Activated CD8-positive, alpha-beta memory T cell treated with anti-CD3 and anti-CD28 coated beads for 24 hours (primary cell): ENCODE measurements around the gene ITGA5.

Source experiments
- DNase-seq: peaks from one replicate; pipeline ENCODE4 v3.0.0-alpha.2; 2020

The ITGA5 gene

DNA sequence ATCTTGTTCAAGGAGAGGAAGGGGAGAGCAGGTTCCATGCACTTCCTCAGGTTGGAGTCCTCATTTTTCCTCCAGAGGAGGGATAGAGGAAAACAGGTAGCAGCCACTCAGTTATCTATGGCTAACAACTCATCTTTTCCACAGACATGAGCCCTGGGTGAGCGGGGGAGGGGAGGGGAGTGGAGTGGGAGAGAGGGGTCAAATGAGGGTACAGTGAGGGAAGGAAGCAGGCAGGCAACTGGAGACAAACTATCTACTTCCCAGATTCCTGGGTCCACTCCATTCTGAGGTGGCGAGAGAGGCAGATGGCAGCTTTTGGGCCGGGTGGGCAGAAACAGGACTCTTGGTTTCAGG, 32.0 kb downstream of the ITGA5 start:
- no peak for DNase-seq

- no peak for DNase-seq
These were observed 32.5 kb downstream of the ITGA5 start for GRCh38 chr12:54386403-54387113.

DNA sequence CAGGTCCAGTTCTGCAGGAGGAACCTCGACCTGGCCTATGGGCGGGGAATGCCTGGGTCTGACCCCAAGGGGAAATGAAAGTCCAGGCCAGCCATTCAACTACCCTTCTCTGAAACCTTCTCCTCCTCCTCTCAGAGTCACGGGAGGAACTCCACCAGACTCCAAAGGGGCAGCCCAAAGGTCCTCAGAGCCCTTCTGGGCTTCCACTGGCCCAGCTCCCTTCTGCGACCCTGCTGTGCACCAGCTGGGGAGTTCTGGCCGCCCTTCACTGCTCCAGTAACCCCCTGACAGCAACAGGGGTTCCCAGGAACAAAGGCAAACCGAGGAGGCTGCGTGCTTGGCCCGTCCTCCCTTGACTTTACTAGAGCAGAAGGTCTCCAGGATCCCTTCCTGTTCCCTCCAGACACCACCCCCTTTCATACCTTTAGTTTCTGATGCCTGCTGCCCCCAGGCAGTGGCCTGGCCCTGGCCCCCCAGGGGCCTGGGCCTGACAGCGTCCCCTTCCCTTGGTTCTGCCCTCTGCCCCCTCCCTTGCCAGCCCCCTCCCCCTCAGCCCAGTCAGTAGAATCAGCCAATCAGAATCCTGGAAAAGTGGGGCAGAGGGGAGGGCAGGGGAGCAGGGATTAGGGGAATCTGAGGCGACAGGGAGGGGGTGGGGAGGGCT, 33.7 kb downstream of the ITGA5 start:
- no peak for DNase-seq

- DNase-seq: no peak
These were observed 34.5 kb downstream of the ITGA5 start, which contains the start of gene ZNF385A for GRCh38 chr12:54384591-54385041. TSS of gene ZNF385A (minus strand) at chr12:54384733. CDS start at chr12:54384514, 219 bp downstream.

DNA sequence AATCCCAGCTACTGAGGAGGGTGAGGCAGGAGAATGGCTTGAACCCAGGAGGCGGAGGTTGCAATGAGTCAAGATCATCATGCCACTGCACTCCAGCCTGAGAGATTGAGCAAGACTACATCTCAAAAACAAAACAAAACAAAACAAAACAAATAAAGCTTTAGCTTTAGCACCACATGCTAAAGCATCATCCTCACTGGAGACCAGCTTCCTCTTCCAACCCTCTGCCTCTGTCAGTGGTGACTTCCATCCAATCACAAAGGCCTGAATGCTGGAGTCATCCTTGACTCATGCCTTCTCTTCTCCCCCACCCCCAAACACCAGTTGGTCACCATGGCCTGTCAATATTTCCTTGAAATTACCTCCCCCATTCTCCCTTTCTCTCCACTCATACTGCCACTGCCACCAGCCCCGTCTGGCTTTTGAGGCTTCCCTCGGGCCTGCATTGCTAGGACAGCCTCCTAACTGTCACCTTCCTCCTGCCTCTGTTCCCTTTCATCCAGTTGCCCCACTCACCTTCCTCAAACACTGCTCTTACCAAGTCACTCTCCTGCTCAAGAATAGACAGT, 35.9 kb downstream of the ITGA5 start:
- DNase-seq: no peak

GRCh38 chr12:54381136-54381535, 37.9 kb downstream of the ITGA5 start:
- DNase-seq: no peak

GRCh38 chr12:54379398-54380201, 39.5 kb downstream of the ITGA5 start:
- DNase-seq: peak; percentile 97

DNA sequence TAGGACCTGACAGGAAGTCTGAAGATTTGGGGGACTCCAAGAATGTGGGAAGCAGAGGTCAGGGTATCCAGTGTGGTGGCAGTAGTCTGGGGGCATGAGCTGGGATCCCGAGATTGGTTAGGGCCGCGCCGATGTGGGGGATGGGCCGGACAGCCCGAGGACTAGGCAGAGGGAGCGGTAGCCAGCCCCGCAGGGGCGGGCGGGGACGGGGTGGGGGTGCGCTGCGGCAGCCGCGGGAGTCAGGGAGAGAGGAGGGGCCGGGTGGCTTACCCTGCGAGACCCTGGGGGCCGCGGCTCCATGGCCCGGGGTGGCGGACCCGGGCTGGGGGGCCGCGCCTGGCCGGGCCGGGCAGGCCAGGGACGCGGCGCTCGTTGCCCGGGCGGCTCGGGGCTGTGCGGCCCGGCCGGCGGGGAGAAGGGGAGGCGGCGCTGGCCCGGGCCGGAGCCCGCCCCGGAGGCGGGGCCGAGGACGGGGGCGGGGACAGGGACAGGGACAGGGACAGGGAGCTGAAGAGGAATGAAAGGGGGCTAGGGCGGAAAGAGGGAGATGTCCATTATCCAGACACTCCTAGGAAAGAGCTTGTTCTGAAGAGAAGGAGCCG, 40.2 kb downstream of the ITGA5 start:
- peak; percentile 71 for DNase-seq

GRCh38 chr12:54377797-54378515, 41.1 kb downstream of the ITGA5 start:
- no peak for DNase-seq

DNA sequence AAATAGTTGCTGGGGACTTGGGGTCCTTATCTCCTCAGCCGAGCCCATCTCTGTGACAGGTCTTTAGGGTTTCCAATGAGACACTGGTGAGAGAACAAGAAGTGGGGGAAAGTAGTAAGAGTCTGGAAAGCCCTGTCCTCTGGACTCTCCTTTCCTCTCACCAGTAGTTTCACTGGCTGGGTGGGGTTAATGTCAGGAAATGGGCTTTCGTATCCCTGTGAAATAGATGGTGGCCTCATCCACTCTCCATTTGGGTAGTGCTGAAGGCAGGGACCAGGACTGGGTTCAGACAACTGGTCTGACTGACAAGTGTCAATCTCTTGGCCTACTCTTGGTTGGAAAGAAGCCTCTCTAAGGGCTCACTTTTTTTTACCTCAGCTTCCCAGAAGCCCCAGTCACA, 42.1 kb downstream of the ITGA5 start:
- no peak for DNase-seq

GRCh38 chr12:54376596-54376995, 42.5 kb downstream of the ITGA5 start:
- no peak for DNase-seq

GRCh38 chr12:54375259-54375579, 43.8 kb downstream of the ITGA5 start:
- no peak for DNase-seq

DNA sequence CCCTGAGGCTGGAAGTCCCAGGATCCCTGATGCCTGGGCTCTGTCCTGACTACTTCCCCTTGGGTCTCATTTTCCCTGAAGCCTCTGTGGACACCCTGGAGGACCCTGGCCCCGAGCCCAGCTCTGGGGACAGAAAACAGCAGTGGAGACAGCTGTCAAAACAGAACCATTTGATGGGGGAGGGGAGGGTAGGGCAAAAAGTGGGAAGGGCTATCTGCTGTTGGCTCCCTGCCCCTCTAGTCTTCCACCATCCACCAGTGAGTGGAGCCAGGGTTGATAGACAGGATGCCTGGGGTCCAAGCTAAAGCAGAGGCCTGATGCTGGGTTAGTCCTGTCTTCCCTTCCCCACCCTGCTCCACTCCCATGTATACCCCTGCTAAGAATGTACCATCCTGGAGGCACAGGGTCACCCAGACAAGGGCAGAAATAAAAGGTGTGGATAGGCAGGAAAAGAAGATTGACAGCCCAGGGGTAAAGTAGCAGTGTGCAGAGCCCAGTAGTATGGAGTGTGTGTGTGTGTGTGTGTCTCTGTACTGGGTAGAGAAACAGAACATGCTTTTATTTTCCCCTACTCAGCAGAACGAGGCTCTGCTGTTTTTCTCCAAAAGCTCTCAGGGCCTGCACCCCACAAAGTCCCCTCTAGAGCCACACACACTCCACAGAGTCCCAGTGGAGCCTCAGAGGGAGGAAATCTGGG, 44.4 kb downstream of the ITGA5 start:
- no peak for DNase-seq

DNA sequence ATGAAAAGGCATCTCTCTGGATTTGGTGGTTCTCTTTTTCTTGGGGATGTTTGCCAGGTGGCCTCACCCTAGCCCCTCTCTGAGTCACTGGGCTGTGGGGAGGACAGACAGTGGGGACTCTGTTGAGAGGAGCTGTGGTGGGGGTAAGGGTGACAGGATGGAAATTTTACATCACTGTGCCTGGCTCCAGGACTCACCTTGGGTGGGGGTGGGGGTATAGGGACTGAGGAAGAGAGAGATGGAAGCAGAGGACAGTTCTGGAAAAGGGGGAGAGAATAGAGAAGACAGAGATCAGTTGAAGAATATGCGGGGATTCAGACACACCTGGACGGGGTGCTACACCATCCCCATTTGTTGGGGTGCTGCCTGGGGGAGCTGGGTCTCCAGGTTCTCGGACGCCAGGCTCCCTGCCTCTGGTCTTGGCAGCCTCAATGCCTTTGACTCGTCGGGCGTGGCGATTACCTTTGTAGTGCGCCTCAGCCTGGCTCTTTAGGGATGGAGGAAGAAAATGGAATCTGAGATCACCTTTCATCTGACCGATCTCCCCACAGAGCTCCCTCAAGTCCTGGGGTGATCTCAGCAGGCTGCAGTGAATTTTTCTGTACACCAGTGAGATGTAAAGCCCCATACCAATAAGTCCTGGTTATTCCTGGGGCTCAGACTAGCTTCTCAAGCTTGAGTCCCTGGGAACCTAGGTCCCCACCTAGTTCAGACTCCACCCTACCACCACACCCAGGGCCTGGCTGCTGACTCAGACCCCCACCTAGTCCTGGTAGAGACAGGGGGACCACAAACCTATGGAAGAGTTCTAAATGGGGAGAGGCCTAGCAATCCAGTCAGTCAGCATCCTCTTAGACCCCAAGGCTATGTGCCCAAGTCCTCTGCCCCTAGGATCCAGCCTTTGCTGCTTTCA, 45.2 kb downstream of the ITGA5 start:
- no peak for DNase-seq

- DNase-seq: no peak
These were observed 46.8 kb downstream of the ITGA5 start for GRCh38 chr12:54372113-54372806.

GRCh38 chr12:54371328-54372112, 47.5 kb downstream of the ITGA5 start:
- no peak for DNase-seq

- DNase-seq: peak; percentile 76
These were observed 48.8 kb downstream of the ITGA5 start for GRCh38 chr12:54370171-54370730.

DNA sequence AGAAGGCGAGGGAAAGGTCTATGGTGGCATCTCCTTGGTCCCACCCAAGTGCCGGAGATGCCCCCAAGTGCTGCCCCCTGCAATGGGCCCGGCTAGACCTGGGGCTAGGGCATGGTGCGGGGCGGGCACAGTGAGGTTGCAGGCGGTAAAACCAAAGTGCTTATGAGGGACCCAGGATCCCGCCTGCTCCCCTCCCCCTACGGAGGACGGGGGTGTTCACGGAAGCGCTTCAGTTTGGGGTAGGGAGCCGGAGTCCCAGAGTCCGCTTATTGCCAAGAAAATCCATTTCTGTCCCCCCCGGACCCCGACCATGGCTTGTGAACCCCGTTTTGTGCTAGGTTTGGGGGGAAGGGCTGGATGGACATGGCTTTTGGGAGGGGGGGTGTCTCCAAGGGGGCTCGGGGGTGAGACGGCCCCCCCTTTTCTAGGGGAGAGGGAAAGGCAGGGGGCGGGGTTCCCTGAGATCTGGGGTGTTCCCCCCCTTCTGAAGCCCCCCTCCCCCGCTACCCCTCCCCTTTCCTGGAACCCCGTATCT, 49.4 kb downstream of the ITGA5 start:
- DNase-seq: no peak
